ENCODE results near the gene ITLN2. TPM values are rescaled to one million over a fixed set of nuclear protein-coding genes. Genes with fewer than 3 reads are reported as not detected.
A peak's percentile ranks its signal among the peaks of the same experiment; 100 is the strongest.
"Not testable (repeated sequence)": the region's sequence is repeated elsewhere in the genome, so short reads cannot be mapped to it uniquely, and the experiment has no call there.

ITLN2 gene
- total RNA-seq, result not detected in 2 replicates

- DNase-seq (ENCODE audit: low read depth), result peak; percentile 42
Measured at GRCh38 chr1:160954158-160955104, at the start of gene ITLN2. Gene ITLN2, minus strand, starts transcription at chr1:160954809. Its CDS starts 68 bp downstream, at chr1:160954741.

GRCh38 chr1:161001525-161001924 is 46.9 kb upstream of the ITLN2 start:
- DNase-seq (ENCODE audit: low read depth), result no peak

DNA sequence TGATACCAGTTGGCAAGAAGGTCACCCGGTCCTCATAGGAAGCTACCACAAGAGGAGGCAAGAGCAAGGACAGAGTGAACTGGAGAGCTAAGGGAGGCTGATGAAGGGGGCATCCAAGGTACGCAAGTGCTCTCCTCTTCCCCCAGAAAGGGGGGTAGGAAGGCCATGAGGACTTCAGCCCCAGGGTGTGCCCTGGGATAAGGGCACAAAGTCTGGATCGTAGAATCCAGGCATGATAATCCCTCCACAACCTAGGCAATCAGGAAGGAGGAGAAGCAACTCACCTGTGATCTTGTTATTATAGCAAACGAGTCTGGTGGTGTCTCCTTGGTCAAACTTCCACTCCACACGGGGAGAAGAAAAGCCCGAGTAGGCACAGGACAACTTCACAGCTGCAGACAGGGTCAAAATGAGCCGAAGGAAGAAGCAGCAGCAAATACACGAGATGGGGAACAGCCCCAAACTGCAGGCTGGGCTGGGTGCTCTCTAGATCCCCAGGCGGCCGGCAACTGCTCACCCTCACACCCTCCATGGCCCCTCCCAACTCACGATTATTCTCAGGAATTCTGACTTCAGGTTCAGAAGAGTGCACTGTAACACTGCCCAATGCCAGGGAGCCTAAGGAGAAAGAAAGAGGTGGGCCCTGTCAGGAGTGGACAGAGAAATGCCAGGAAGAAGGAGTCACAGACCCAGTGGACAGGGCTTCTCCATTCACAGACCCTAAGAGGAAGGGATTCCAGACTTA is 46.3 kb upstream of the ITLN2 start:
- no peak for DNase-seq (ENCODE audit: low read depth)

GRCh38 chr1:160999376-160999775 is 44.8 kb upstream of the ITLN2 start:
- no peak for DNase-seq (ENCODE audit: low read depth)

DNA sequence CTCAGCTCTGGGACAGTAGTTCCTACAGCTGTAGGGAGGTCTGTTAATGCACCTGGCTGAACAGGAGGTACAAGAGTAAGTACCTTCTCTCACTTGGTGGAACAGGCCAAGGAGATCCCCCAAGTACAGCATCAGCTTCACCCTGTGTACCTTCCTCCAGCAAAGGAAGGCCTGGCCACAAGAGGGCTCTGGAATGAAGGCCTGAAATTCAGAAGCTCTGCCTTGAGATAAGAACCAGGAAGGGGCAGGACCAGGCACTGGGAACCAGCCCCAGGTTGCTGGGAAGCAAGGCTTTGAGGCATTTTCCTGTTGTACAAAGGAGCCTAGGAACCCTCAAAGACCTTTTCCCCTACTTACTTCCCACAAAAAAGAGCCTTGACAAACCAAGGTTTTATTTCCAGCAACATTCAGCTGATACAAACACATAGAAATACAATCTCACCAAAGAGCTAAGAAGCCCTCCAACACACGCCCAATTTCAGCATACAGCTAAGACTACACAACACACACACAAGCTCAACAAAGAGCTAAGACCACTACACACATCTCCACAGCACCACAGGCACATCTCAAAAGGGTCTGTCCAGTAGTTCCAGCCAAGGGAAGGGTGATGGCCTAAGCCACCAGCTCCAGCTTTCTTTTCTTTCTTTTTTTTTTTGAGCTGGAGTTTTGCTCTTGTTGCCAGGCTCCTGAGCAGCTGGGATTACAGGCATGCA is 42.9 kb upstream of the ITLN2 start:
- DNase-seq (ENCODE audit: low read depth), result peak; percentile 61

DNA sequence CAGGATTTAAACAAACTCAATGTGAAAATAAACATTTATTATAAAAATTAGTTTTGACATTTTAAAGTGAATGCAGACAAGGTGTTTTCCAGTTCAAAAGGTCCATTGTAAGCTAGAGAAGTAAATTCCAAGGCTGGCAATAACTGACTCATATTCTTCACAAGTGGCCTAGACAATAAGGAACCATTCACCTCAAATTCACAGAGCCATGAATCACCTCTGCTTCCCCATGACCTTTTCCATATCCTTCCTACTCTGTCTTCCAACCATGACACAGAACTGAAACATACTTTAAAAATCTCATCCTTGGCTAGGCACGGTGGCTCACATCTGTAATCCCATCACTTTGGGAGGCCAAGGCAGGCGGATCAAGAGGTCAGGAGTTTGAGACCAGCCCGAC is 41.6 kb upstream of the ITLN2 start:
- peak; percentile 97 for DNase-seq (ENCODE audit: low read depth)

DNA sequence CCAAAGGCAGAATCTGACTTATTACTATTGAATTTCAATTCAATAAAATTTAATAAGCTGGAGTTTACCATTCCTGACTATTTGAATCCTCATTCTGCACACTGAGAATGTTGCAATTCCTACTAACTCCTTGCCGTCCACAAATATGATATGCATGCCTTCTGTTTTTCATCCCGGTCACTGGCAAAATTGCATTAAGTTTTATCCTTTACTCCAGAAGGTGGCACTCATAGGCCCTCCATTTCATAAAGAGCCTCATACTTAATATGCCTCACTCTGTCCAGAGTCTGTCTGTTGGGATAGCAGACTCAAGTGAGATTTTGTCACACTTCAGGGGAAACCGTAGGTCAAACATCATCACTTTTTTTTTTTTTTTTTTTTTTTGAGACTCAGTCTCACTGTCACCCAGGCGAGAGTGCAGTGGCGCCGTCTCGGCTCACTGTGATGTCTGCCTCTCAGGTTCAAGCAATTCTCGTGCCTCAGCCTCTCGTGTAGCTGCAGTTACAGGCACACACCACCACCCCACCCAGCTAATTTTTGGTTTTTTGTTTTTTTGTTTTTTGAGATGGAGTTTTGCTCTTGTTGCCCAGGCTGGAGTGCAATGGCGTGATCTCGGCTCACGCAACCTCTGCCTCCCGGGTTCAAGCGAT is 39.1 kb upstream of the ITLN2 start:
- peak; percentile 39 for DNase-seq (ENCODE audit: low read depth)

DNA sequence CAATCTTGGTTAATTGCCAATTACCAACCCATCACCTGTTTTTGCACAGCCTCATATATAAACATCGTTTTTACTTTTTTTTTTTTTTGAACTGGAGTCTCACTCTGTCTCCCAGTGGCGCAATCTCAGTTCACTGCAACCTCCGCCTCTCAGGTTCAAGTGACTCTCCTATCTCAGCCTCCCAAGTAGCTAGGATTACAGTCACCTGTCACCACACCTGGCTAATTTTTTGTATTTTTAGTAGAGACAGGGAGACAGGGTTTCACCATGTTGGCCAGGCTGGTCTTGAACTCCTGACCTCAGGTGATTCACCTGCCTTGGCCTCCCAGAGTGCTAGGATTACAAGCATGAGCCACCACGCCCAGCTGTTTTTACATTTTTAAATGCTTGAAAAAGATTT is 37.4 kb upstream of the ITLN2 start:
- DNase-seq (ENCODE audit: low read depth), result not testable (repeated sequence)

DNA sequence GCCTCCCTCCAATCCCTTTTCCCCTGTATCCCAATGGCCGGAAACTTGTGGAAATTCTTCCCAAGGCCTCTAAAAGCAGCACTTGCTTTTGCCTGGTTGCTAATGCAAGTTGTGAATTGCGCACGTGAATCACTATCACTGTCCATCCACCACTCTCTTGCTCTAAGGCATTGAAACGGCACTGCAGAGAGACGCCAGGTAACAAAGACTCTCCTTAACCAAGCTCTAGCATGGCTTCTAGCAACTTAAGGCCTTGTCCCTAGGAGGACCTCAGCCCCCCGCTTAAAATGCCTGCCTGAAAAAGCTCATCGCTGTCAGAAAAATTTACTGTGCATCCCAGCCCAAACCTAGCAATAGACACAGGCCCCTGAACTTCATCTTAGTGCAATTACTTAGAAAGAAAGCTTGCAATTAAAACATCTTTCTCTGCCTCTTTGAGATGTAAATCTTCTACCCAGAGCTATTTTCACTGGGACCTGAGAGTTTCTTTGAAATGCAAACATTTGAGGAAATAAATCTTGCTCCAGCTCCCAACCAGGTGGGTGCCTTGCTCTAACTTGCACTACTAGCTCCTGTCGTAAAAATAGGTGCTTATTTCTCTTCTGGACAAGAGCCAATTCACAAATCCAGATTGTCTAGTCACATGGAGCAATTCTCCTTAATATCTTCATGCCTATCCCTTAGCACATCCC is 32.9 kb upstream of the ITLN2 start:
- DNase-seq (ENCODE audit: low read depth), result no peak

DNA sequence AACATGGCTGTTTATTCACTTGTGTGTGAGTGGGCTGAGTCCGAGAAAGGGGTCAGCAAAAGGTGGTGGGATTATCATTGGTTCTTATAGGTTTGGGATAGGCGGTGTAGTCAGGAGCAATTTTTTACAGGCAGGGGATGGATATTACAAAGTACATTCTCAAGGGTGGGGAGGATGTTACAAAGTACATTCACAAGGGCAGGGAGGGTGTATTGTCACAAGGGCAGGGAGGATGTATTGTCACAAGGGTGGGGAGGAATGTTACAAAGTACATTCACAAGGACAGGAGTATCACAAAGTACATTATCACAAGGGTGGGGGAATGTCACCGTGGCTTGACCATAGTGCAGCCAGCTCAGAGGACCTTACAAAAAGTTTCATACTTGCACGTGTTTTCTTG is 31.1 kb upstream of the ITLN2 start:
- no peak for DNase-seq (ENCODE audit: low read depth)

DNA sequence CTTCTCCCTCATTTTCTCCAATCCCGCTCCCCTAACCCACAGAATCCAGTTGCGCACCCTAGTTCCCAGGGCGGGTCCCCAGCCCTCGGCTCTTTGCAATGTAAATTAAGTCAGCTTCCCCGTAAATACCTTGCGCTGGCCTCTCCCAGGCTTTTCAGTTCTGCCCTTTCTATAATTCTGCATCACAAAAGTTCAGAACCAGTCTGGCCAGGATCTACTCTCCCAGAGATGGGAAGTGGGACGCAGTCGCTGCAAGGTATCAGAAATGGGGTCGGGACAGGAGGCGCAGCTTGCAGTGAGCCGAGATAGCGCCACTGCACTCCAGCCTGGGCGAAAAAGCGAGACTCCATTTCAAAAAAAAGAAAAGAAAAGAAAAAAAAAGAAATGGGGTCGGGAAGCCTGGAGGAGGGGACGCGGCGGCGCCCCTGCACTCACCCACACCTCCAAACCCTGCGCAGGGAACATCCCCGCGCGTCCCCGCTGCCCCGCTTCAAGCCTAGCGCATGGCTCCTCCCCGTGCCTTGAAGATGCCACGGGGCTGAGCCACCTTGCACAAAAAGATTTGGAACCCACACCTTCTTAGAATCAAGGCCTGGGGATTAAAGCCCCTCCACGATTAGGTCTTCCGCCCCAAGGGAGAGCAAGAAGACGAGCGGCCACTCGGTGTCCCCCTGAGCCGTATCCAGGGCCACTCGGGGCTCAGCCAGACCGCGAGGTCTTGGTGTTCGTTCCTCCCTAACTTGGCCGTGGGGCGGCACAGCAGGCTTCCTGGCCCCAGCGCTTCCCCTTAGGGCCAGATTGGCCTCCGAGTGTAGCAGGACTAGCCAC is 27.2 kb upstream of the ITLN2 start:
- DNase-seq (ENCODE audit: low read depth), result no peak

DNA sequence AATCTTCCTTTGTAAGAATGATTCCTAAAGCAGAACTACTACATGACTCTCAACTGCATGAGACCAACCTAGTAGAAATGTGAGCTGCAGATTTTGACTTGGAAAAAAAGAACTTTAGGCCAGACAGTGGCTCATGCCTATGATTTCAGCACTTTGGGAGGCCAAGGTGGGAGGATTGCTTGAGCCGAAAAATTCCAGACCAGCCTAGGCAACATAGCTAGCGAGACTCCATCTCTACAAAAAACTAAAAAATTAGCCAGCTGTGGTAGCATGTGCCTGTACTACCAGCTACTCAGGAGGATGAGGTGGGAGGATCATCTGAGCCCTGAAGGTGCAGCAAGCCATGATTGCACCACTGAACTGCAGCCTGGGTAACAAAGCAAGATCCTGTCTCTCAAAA is 24.7 kb upstream of the ITLN2 start:
- no peak for DNase-seq (ENCODE audit: low read depth)

DNA sequence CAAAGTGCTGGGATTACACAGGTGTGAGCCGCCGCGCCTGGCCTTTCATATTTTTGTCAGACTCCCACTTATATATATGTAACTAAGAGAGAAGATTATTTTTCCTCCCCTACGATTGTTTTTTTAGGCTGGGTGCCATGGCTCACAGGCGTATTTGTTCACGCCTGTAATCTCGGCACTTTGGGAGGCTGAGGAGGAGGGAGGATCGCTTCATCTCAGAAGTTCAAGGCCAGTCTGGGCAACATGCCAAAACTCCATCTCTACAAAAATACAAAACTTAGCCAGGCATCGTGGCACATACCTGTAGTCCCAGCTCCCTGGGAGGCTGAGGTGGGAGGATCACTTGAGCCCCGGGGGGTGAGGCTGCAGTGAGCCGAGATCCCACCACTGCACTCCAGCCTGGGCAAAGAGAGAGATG is 23.9 kb upstream of the ITLN2 start:
- DNase-seq (ENCODE audit: low read depth), result no peak

DNA sequence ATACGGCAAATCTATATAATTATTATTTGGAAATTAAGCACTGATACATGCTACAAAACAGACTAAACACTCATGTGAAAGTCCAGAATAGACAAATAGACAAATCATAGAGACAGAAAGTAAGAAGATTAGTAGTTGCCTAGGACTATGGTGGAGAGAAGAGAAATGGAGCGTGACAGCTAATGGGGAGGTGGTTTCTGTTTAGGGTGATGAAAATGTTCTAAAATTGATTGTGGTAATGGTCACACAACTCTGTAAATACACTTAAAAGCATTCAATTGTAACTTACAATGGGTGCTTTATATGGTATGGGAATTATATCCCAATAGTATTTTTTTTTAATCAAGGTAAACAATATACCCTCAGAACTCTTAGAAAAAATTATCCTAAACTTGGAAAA is 20.4 kb upstream of the ITLN2 start:
- no peak for DNase-seq (ENCODE audit: low read depth)

DNA sequence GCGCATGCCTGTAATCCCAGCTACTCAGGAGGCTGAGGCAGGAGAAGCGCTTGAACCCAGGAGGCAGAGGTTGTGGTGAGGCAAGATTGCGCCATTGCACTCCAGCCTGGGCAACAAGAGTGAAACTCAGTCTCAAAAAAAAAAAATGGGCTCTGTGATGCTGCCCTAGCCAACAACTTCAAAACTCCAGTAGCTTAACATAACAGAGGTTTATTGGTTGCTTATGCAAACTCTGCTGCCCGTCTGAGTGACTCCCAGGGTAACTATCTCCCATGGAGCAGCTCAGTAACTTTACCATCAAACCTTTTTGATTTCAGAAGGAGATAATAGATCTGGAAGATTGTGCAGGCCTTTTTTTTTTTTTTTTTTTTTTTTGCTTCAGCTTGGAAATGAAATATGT is 18.9 kb upstream of the ITLN2 start:
- DNase-seq (ENCODE audit: low read depth), result no peak

- no peak for DNase-seq (ENCODE audit: low read depth)
Measured at GRCh38 chr1:160972939-160973338, 18.3 kb upstream of the ITLN2 start.

GRCh38 chr1:160971618-160972056 is 17.0 kb upstream of the ITLN2 start:
- DNase-seq (ENCODE audit: low read depth), result peak; percentile 19

- DNase-seq (ENCODE audit: low read depth), result no peak
Measured at GRCh38 chr1:160963521-160963920, 8.9 kb upstream of the ITLN2 start.

GRCh38 chr1:160961419-160961818 is 6.8 kb upstream of the ITLN2 start:
- DNase-seq (ENCODE audit: low read depth), result no peak

DNA sequence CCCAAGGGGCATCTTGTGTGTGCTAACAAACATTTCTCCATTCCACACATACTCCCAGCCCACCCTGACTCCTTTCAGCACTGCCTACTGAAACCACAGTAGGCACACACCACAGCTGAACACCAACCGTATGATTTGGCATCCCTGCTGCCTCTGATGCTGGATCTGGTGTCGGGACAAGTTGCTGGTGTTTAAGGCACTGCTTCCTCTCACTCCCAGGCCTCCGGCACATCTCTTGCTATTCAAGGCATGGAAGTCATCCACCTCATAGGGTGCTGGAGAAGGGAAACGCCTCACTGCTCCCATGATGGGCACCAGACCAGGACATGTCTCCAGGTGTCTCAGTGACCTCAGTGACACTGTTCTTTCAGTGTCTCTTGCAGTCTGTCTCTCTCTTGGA is 2.4 kb upstream of the ITLN2 start:
- no peak for DNase-seq (ENCODE audit: low read depth)
